Loucy (cell line): ENCODE data around the gene LPP.

Experiments
- CTCF ChIP-seq: fragments of 200-600 bp; sonication (generic); conservative IDR thresholded peaks from 2 replicates; pipeline ENCODE4 v1.5.1; 2014; ENCODE audit warnings: mild to moderate bottlenecking, antibody characterized with exemption, low read length
- EZH2phosphoT487 ChIP-seq: fragments of 200-600 bp; IDR thresholded peaks from 2 replicates; pipeline ENCODE4 v1.6.1; 2018; ENCODE audit warnings: antibody characterized with exemption, mild to moderate bottlenecking, moderate library complexity, borderline replicate concordance

GRCh38 chr3:188700501-188700900 lies 546.5 kb downstream of the LPP start:
- TF ChIP-seq CTCF: no peak
- no peak for TF ChIP-seq EZH2phosphoT487
